WTC11 (cell line): ENCODE data around the gene CNPY1. TPM values are rescaled to one million over a fixed set of nuclear protein-coding genes. Genes with fewer than 3 reads are reported as not detected.

Experiments used
- ATAC-seq: fragments of 200-7000 bp; cut with Tn5 transposase; 2 replicates; pipeline ENCODE4 v1.10.0; 2021; ENCODE audit warnings: mild to moderate bottlenecking, moderate library complexity
- CTCF ChIA-PET: fragments of 300-600 bp; sonication (Branson Sonifier 250); formaldehyde crosslinking; loops from one replicate; lab custom pipeline; 2021; ENCODE audit warnings: antibody characterized with exemption; lab: Charles Lee
- POLR2A ChIA-PET: fragments of 350-600 bp; sonication (Branson Sonifier 250); formaldehyde crosslinking; loops from one replicate; lab custom pipeline; 2021; ENCODE audit warnings: antibody characterized with exemption; lab: Charles Lee
- DNase-seq: peaks from one replicate; pipeline ENCODE4 v3.0.0; 2021; ENCODE audit warnings: low spot score
- H3K27ac Mint-ChIP-seq: 2 replicates; pipeline ENCODE4 v1.8.0; 2021; ENCODE audit warnings: mixed read lengths
- H3K27me3 Mint-ChIP-seq: 2 replicates; pipeline ENCODE4 v1.8.0; 2021; ENCODE audit warnings: low read depth, mild to moderate bottlenecking, moderate library complexity, mixed read lengths
- H3K36me3 Mint-ChIP-seq: 2 replicates; pipeline ENCODE4 v1.8.0; 2021; ENCODE audit warnings: mixed read lengths
- H3K4me1 Mint-ChIP-seq: 2 replicates; pipeline ENCODE4 v1.8.0; 2022; ENCODE audit warnings: mixed read lengths
- H3K4me3 Mint-ChIP-seq: 2 replicates; pipeline ENCODE4 v1.8.0; 2021; ENCODE audit warnings: mild to moderate bottlenecking, moderate library complexity, mixed read lengths
- H3K9me3 Mint-ChIP-seq: 2 replicates; pipeline ENCODE4 v1.8.0; 2021; ENCODE audit warnings: mixed read lengths
- CBFB ChIP-seq: sonication (generic); formaldehyde crosslinking; IDR thresholded peaks from 2 replicates; pipeline ENCODE4 v1.8.1; 2022; ENCODE audit warnings: mild to moderate bottlenecking, low read depth, missing genetic modification reagents
- CDX4 ChIP-seq: fragments of 250-450 bp; sonication (Bioruptor Pico); IDR thresholded peaks from 2 replicates; pipeline ENCODE4 v1.9.0; 2021; ENCODE audit warnings: moderate library complexity, mild to moderate bottlenecking, inconsistent platforms, borderline replicate concordance
- EMX1 ChIP-seq: fragments of 250-450 bp; sonication (Bioruptor Pico); IDR thresholded peaks from 2 replicates; pipeline ENCODE4 v1.8.0; 2021; ENCODE audit warnings: mild to moderate bottlenecking
- FOXJ3 ChIP-seq: sonication (generic); formaldehyde crosslinking; IDR thresholded peaks from 2 replicates; pipeline ENCODE4 v1.9.0; 2021; ENCODE audit warnings: missing genetic modification reagents, mild to moderate bottlenecking, borderline replicate concordance
- FOXK1 ChIP-seq: sonication (generic); formaldehyde crosslinking; IDR thresholded peaks from 2 replicates; pipeline ENCODE4 v1.8.0; 2022; ENCODE audit warnings: mild to moderate bottlenecking, moderate library complexity, missing genetic modification reagents
- JUN ChIP-seq: sonication (generic); formaldehyde crosslinking; IDR thresholded peaks from 2 replicates; pipeline ENCODE4 v1.8.0; 2023; ENCODE audit warnings: mild to moderate bottlenecking, missing genetic modification reagents
- NR1H2 ChIP-seq: sonication (generic); formaldehyde crosslinking; IDR thresholded peaks from 2 replicates; pipeline ENCODE4 v1.9.0; 2021; ENCODE audit warnings: mild to moderate bottlenecking, moderate library complexity, missing genetic modification reagents
- PRDM15 ChIP-seq: sonication (generic); formaldehyde crosslinking; IDR thresholded peaks from 2 replicates; pipeline ENCODE4 v1.8.0; 2022; ENCODE audit warnings: missing genetic modification reagents
- PRRX2 ChIP-seq: fragments of 250-450 bp; sonication (Bioruptor Pico); IDR thresholded peaks from 2 replicates; pipeline ENCODE4 v1.8.0; 2021; ENCODE audit warnings: mild to moderate bottlenecking
- TEAD1 ChIP-seq: sonication (generic); formaldehyde crosslinking; IDR thresholded peaks from 2 replicates; pipeline ENCODE4 v1.8.0; 2022; ENCODE audit warnings: mild to moderate bottlenecking, missing genetic modification reagents
- TEAD4 ChIP-seq: sonication (generic); formaldehyde crosslinking; IDR thresholded peaks from 2 replicates; pipeline ENCODE4 v1.8.0; 2022; ENCODE audit warnings: mild to moderate bottlenecking, missing genetic modification reagents
- TP53 ChIP-seq: sonication (generic); formaldehyde crosslinking; IDR thresholded peaks from 2 replicates; pipeline ENCODE4 v1.8.1; 2023; ENCODE audit warnings: mild to moderate bottlenecking, missing genetic modification reagents
- ZMAT4 ChIP-seq: fragments of 250-450 bp; sonication (Bioruptor Pico); IDR thresholded peaks from 2 replicates; pipeline ENCODE4 v1.9.0; 2021; ENCODE audit warnings: mild to moderate bottlenecking
- ZNF219 ChIP-seq: sonication (generic); formaldehyde crosslinking; IDR thresholded peaks from 2 replicates; pipeline ENCODE4 v1.8.0; 2023; ENCODE audit warnings: missing genetic modification reagents, mild to moderate bottlenecking, borderline replicate concordance
- ZNF317 ChIP-seq: sonication (generic); formaldehyde crosslinking; IDR thresholded peaks from 2 replicates; pipeline ENCODE4 v1.8.1; 2023; ENCODE audit warnings: low read depth, mild to moderate bottlenecking, moderate library complexity, missing genetic modification reagents, borderline replicate concordance
- total RNA-seq: library from RNA; stranded (reverse); gene quantifications from 3 replicates; pipeline ENCODE4 v1.2.3, GENCODE V29; 2021
- TF ChIP-seq, protein P1 (sequence below): fragments of 250-450 bp; sonication (Bioruptor Pico); IDR thresholded peaks from 2 replicates; pipeline ENCODE4 v1.9.0; 2021; ENCODE audit warnings: mild to moderate bottlenecking, borderline replicate concordance
- TF ChIP-seq, protein P2 (sequence below): sonication (generic); formaldehyde crosslinking; IDR thresholded peaks from 2 replicates; pipeline ENCODE4 v1.8.1; 2022; ENCODE audit warnings: low read depth, missing genetic modification reagents, borderline replicate concordance
- TF ChIP-seq, protein P3 (sequence below): sonication (generic); formaldehyde crosslinking; IDR thresholded peaks from 2 replicates; pipeline ENCODE4 v1.8.1; 2023; ENCODE audit warnings: mild to moderate bottlenecking, missing genetic modification reagents
- TF ChIP-seq, protein P4 (sequence below): sonication (generic); formaldehyde crosslinking; IDR thresholded peaks from 2 replicates; pipeline ENCODE4 v1.8.0; 2023; ENCODE audit warnings: mild to moderate bottlenecking, missing genetic modification reagents

The CNPY1 gene
- total RNA-seq, 1 experiment from 2014 or later = 0.09 TPM

- TF ChIP-seq, protein P1, sequence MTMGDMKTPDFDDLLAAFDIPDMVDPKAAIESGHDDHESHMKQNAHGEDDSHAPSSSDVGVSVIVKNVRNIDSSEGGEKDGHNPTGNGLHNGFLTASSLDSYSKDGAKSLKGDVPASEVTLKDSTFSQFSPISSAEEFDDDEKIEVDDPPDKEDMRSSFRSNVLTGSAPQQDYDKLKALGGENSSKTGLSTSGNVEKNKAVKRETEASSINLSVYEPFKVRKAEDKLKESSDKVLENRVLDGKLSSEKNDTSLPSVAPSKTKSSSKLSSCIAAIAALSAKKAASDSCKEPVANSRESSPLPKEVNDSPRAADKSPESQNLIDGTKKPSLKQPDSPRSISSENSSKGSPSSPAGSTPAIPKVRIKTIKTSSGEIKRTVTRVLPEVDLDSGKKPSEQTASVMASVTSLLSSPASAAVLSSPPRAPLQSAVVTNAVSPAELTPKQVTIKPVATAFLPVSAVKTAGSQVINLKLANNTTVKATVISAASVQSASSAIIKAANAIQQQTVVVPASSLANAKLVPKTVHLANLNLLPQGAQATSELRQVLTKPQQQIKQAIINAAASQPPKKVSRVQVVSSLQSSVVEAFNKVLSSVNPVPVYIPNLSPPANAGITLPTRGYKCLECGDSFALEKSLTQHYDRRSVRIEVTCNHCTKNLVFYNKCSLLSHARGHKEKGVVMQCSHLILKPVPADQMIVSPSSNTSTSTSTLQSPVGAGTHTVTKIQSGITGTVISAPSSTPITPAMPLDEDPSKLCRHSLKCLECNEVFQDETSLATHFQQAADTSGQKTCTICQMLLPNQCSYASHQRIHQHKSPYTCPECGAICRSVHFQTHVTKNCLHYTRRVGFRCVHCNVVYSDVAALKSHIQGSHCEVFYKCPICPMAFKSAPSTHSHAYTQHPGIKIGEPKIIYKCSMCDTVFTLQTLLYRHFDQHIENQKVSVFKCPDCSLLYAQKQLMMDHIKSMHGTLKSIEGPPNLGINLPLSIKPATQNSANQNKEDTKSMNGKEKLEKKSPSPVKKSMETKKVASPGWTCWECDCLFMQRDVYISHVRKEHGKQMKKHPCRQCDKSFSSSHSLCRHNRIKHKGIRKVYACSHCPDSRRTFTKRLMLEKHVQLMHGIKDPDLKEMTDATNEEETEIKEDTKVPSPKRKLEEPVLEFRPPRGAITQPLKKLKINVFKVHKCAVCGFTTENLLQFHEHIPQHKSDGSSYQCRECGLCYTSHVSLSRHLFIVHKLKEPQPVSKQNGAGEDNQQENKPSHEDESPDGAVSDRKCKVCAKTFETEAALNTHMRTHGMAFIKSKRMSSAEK (CRISPR knock-in tag) = no peak
- no peak for TF ChIP-seq CDX4
- TF ChIP-seq, protein P2, sequence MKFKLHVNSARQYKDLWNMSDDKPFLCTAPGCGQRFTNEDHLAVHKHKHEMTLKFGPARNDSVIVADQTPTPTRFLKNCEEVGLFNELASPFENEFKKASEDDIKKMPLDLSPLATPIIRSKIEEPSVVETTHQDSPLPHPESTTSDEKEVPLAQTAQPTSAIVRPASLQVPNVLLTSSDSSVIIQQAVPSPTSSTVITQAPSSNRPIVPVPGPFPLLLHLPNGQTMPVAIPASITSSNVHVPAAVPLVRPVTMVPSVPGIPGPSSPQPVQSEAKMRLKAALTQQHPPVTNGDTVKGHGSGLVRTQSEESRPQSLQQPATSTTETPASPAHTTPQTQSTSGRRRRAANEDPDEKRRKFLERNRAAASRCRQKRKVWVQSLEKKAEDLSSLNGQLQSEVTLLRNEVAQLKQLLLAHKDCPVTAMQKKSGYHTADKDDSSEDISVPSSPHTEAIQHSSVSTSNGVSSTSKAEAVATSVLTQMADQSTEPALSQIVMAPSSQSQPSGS = no peak
- TF ChIP-seq JUN = no peak
- no peak for TF ChIP-seq FOXJ3 (CRISPR knock-in tag)
- no peak for TF ChIP-seq FOXK1 (CRISPR knock-in tag)
- TF ChIP-seq ZMAT4 (CRISPR knock-in tag) = no peak
- TF ChIP-seq PRDM15 (CRISPR knock-in tag) = no peak
- TF ChIP-seq NR1H2 (CRISPR knock-in tag) = no peak
Measured at GRCh38 chr7:155529346-155529745, 17.0 kb downstream of the CNPY1 start (continued).

DNA sequence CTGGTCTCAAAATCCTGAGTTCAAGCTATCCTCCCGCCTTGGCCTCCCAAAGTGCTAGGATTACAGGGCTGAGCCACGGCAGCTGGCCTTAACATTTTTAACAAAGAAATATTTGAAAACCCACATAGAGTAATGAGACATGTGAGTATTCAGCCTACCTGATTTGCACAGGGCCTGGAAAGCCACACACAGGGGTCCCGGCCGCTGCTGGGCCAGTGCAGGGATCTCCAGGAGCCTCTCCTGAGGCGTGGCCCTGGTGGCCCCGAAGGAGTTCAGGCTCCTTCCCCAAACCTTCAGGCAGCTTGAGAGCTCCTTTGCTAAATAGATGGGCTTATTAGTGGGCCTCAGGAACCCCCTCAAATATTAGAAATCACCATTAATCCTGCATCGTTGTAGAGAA lies 18.7 kb downstream of the CNPY1 start:
- DNase-seq (no peak), ATAC-seq (no peak)
- TF ChIP-seq TP53 (CRISPR knock-in tag) = no peak
- Mint-ChIP-seq H3K9me3 (peaks cover 16% of the 10 kb centered on the region), H3K27me3 (peaks cover 90% of the 10 kb centered on the region), H3K4me3 (no peak overlapping the region), H3K4me1 (peaks cover 4% of the 10 kb centered on the region), H3K36me3 (peaks cover 4% of the 10 kb centered on the region), H3K27ac (no peak overlapping the region)
- POLR2A ChIA-PET = no interaction called here
- CTCF ChIA-PET = no interaction called here

- H3K9me3 Mint-ChIP-seq = peaks cover 16% of the 10 kb centered on the region
- no peak overlapping the region for H3K27ac Mint-ChIP-seq
- H3K4me3 Mint-ChIP-seq = no peak overlapping the region
- no peak for DNase-seq
- ATAC-seq = no peak
- ChIA-PET POLR2A (no interaction called here), CTCF (no interaction called here)
- H3K27me3 Mint-ChIP-seq = peaks cover 82% of the 10 kb centered on the region
- H3K36me3 Mint-ChIP-seq = peaks cover 3% of the 10 kb centered on the region; the same call in 1 of the 2 replicates
- no peaks in the 10 kb centered on the region for H3K4me1 Mint-ChIP-seq
- TF ChIP-seq ZNF219 (CRISPR knock-in tag) = no peak
- no peak for TF ChIP-seq TEAD4 (CRISPR knock-in tag)
- TF ChIP-seq PRRX2 (CRISPR knock-in tag) = no peak
- TF ChIP-seq CBFB (CRISPR knock-in tag) = no peak
- TF ChIP-seq CDX4 = no peak
- TF ChIP-seq, protein P3, sequence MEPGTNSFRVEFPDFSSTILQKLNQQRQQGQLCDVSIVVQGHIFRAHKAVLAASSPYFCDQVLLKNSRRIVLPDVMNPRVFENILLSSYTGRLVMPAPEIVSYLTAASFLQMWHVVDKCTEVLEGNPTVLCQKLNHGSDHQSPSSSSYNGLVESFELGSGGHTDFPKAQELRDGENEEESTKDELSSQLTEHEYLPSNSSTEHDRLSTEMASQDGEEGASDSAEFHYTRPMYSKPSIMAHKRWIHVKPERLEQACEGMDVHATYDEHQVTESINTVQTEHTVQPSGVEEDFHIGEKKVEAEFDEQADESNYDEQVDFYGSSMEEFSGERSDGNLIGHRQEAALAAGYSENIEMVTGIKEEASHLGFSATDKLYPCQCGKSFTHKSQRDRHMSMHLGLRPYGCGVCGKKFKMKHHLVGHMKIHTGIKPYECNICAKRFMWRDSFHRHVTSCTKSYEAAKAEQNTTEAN (CRISPR knock-in tag) = no peak
- no peak for TF ChIP-seq TEAD1 (CRISPR knock-in tag)
- TF ChIP-seq EMX1 (CRISPR knock-in tag) = no peak
- TF ChIP-seq ZNF317 (CRISPR knock-in tag) = no peak
- TF ChIP-seq, protein P4, sequence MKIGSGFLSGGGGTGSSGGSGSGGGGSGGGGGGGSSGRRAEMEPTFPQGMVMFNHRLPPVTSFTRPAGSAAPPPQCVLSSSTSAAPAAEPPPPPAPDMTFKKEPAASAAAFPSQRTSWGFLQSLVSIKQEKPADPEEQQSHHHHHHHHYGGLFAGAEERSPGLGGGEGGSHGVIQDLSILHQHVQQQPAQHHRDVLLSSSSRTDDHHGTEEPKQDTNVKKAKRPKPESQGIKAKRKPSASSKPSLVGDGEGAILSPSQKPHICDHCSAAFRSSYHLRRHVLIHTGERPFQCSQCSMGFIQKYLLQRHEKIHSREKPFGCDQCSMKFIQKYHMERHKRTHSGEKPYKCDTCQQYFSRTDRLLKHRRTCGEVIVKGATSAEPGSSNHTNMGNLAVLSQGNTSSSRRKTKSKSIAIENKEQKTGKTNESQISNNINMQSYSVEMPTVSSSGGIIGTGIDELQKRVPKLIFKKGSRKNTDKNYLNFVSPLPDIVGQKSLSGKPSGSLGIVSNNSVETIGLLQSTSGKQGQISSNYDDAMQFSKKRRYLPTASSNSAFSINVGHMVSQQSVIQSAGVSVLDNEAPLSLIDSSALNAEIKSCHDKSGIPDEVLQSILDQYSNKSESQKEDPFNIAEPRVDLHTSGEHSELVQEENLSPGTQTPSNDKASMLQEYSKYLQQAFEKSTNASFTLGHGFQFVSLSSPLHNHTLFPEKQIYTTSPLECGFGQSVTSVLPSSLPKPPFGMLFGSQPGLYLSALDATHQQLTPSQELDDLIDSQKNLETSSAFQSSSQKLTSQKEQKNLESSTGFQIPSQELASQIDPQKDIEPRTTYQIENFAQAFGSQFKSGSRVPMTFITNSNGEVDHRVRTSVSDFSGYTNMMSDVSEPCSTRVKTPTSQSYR (CRISPR knock-in tag) = no peak
Measured at GRCh38 chr7:155526225-155526624, 20.1 kb downstream of the CNPY1 start.
